Ovary (tissue), 3 donors: Measurements from ENCODE around the gene HOXB2.

Experiments used
- CTCF ChIP-seq, 3 donors: fragments of 450-650 bp in 2 of 3; fragments of 200-600 bp in 1 of 3; IDR thresholded peaks; one replicate each; pipeline versions ENCODE4 v1.5.1 to v1.8.0; 2016 to 2022; ENCODE audit warnings: antibody characterized with exemption in 3 of 3, mild to moderate bottlenecking in 1 of 3
- EP300 ChIP-seq: sonication (generic); formaldehyde crosslinking; IDR thresholded peaks from one replicate; pipeline ENCODE4 v1.6.1; 2017; ENCODE audit warnings: antibody characterized with exemption
- POLR2A ChIP-seq: fragments of 450-650 bp; IDR thresholded peaks from one replicate; pipeline ENCODE4 v1.6.1; 2017; ENCODE audit warnings: antibody characterized with exemption, mild to moderate bottlenecking, moderate library complexity
- donor health status: DM: no; HTN: no; CAD: no.

DNA sequence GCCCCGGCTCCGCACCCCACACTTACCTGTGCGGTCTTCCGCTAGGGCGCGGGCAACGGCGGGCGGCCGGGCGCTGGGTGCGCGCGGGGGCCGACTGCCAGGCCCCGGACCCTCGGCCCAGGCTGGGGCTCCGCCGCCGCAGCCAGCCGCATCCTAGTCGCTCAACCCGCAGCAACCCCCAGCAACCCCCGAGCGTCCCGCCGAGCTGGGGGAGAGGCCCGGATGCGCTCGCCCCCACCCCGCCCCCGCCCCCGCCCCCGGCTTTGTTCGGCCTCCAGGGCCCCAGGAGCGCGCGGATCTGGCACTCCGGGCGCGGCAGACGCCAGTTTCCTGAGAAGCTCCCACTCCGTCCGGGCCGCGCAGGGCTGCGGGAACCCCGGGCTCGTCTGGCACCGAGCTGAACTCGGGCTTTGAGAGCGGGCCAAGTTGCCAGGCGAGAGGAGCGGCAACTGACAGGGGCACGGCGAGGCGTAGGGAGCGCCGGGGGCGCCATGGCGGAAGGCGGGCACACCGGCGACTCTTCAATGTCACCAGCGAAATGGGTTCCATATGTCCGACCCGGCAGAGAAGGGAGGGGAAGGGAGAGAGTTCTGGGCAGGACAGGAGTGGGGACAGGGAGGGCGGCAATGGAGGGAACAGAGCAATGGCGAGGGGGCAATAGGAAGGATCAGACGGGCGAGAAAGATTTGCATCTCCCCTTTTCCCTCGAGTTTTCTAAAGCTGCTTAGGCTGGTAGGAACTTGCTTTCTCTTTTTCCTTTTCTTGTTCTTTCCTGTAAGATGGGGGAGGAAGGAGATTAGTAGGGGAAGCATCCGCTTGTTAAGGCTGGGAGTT, 19.5 kb upstream of the HOXB2 start:
- TF ChIP-seq CTCF (IDR thresholded peaks at IDR 0.05) = no peak
- TF ChIP-seq POLR2A = no peak
- TF ChIP-seq EP300 = no peak
